HG03521 (cell line): ENCODE results near the gene HSD3B2.

Experiments used
- ATAC-seq: cut with Tn5 transposase; IDR thresholded peaks from one replicate; pipeline ENCODE4 v1.9.1; 2021; ENCODE audit warnings: mild to moderate bottlenecking, moderate library complexity; ENCODE audit not compliant: unreplicated experiment

The HSD3B2 gene

GRCh38 chr1:119396982-119397381, 18.0 kb upstream of the HSD3B2 start:
- no peak for ATAC-seq

DNA sequence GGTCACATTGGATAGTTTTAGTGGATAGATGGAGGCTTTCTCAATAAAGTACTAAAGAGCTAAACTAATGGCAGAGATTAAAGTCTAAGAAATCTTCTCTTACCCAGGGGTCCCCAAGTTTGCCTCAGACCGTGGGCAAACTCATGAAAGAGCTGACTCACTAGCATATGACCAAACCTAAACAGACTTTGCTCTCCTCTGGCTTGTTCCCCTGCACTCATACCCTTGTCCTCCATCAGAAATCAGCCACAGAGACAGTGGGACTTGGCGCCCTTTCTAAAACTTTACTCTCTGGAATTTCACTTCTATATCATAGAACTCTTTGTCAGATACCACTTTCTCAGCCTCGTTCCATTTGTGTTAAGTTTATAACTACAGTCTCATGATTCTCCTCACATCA, 17.0 kb upstream of the HSD3B2 start:
- ATAC-seq = no peak

DNA sequence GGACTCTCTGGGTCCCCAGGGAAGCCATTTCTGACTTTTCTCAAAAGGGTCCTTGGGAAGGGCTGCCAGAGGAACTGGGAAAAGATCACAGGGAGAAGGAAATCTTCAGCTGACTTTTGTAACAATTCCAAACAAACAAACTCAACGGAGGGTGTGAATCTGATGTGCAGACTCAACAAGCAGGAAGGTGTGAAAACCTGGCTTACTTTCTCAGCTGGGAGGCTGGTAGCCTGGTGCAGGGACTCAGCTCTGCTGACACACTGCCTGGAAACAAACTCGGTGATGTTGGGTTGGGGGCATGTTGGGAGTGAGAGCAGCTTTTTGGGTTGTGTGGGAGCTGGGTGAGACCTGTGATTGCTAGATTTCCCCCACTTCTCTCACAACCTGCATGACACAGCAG, 10.2 kb upstream of the HSD3B2 start:
- ATAC-seq = no peak

GRCh38 chr1:119409731-119410130, 5.2 kb upstream of the HSD3B2 start:
- no peak for ATAC-seq

GRCh38 chr1:119410961-119411360, 4.0 kb upstream of the HSD3B2 start:
- ATAC-seq = no peak

GRCh38 chr1:119416006-119416640, 1.2 kb downstream of the HSD3B2 start:
- no peak for ATAC-seq

DNA sequence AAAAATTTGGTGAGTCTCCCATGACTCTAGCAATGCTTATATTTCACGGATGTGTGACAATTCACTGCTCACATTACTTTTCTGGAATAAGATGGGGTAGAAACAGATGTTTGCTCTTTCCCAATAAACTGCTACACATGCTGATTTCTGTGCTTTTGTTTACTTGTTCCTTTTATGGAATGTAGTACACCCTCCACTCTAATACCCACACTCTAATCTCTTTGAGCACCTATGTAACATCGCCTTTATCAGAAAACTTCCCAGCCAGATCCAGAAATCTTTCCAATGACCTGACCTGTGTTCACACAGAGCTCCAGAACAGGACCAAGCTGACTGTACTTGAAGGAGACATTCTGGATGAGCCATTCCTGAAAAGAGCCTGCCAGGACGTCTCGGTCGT, 4.2 kb downstream of the HSD3B2 start:
- no peak for ATAC-seq

DNA sequence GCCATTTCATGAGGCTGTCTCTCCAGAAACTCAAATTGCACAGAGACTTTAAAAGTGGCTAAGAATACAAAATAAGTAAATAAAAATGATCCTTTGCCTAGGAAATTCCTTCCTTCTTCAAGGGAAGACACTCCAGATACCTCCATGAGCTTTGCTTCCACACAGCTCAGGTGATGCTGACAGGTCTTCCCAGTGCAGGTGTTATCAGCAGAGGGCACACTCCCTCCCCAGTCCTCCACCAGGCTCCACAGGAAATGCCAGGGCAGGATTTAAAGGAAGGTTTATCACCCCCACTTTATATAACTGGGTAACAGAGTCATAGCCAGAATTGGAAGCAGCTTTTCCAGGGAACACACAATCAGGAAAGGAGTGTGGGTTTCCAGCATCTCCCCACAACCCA, 5.7 kb downstream of the HSD3B2 start:
- ATAC-seq = no peak

GRCh38 chr1:119422631-119423030, 7.7 kb downstream of the HSD3B2 start:
- ATAC-seq = no peak

- no peak for ATAC-seq
Observed at GRCh38 chr1:119428991-119429390, 14.0 kb downstream of the HSD3B2 start.

DNA sequence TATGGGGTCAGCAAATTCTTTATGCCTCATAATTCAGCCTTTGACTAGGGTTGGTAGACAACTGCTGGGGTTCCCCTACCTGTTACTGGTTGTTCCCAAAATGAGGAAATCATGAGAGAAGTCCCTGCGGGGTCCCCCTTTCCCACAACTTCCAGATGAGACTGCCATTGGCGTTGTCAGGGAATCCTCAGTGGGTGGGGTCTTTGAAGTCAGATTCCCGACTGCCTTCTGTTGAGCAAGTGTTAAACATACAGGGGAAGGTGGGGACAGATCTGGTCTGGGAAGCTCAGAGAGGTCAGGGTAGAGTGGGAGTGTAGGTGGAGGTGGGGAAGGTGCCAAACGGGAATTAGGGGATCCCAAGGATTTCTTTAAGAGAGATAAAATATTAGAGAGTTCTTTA, 14.7 kb downstream of the HSD3B2 start:
- no peak for ATAC-seq

DNA sequence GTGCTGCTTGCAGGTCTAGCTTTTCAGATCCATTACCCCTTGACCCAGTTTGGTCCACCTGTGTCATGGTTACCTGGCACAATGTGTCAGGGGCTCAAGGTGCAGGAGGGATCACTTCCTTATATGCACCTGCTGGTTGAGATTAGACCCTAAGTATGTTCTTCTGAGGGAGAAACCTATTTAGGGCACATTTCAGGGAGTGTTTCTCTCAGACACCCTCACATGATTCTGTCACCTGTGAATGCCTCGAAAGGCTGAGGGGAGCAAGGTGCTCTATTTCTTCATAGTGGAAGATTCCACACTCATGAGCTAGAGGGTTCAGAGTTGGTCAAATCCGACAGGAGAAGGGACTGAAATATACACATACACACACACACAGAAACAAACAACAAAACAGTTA, 15.5 kb downstream of the HSD3B2 start:
- ATAC-seq = no peak

GRCh38 chr1:119431836-119432235, 16.9 kb downstream of the HSD3B2 start:
- ATAC-seq = no peak

- no peak for ATAC-seq
Observed at GRCh38 chr1:119435052-119435451, 20.1 kb downstream of the HSD3B2 start.

- ATAC-seq = no peak
Observed at GRCh38 chr1:119438761-119439160, 23.8 kb downstream of the HSD3B2 start.

DNA sequence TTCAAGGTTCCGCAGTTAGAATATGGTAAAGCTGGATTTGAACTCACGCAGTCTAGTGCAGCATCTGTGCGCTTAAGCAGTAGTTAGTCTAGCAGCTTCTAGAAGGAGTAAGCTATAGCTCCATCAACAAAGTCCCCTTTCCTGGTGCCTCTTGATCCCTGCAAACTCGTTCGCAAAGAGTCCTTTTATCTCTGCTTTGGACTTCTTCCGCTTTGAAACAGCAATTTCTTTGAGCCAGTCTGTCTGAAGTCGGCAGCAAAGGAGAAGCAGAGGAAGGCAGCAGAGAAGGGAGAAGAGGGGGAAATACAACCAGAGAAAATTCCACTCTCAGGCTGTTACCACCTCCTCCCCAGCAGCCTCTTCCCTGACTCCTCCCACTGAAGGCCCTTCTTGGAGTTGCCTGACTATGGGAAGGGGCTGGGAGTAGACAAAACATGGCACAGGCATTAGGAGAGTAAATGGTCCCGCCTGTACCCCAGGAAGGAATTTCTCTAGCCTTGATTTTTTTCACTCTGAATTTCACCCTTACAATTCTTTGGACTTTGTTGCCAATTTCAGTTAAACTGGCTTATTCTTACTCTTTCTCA, 25.9 kb downstream of the HSD3B2 start:
- ATAC-seq = no peak

GRCh38 chr1:119442756-119443155, 27.8 kb downstream of the HSD3B2 start:
- no peak for ATAC-seq

- no peak for ATAC-seq
Observed at GRCh38 chr1:119446321-119446720, 31.4 kb downstream of the HSD3B2 start.

DNA sequence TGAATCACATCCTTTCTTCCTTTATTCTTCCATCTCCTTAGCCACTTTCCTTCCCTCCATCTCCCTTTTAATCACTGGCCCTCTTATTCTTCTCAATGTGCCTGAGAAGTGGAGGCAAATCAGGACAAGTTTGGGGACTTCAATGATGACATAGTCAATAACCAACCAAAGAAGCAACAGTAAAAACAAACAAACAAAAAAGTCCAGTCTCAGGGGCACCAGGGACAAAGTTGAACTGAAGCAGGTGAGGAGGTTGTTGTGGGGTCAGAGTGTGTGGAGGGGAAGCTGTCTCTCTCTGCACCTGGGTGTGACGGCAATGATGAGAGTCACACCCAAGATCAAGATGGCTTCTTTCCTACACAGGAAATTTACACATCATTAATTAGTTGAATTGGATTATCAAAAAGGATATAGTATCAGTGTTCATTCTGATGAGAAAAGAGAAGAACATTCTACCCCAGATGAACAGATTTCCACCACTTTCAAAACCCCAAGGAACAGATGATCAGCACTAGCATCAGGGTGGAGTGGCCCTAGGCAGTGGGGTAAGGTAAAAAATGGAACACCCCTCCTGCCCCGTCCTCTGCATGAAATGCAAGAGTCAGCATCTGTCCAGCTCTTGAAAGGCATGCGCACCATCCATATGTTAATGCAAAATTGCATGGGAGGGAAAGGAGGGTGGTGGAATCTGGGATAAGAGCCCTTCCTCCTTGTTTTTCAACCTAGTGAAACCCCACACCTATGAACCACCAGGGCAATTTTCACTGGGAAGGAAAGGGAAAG, 32.6 kb downstream of the HSD3B2 start:
- no peak for ATAC-seq

- ATAC-seq = no peak
Observed at GRCh38 chr1:119448127-119448511, 33.2 kb downstream of the HSD3B2 start.

GRCh38 chr1:119449971-119450370, 35.0 kb downstream of the HSD3B2 start:
- ATAC-seq = no peak

- no peak for ATAC-seq
Observed at GRCh38 chr1:119451158-119451557, 36.2 kb downstream of the HSD3B2 start.
